Neutrophil (primary cell): ENCODE results near the gene ZC3H12D.

Experiments
- H3K27ac ChIP-seq: fragments of 200-600 bp; sonication (generic); 2 replicates; pipeline ENCODE4 v1.5.1; 2016; ENCODE audit warnings: mild to moderate bottlenecking, moderate library complexity
- H3K27me3 ChIP-seq: fragments of 200-600 bp; sonication (generic); 2 replicates; pipeline ENCODE4 v1.6.0; 2016; ENCODE audit warnings: mild to moderate bottlenecking
- H3K36me3 ChIP-seq: fragments of 200-600 bp; sonication (generic); 2 replicates; pipeline ENCODE4 v1.5.1; 2017
- H3K4me1 ChIP-seq, 2 experiments: fragments of 200-600 bp in 1 of 2; sonication (generic) in 1 of 2; 1 replicate in 1 of 2; 2 replicates in 1 of 2; pipeline versions ENCODE4 v1.5.1 to v1.6.1; 2013 to 2016; ENCODE audit warnings: low read depth in 1 of 2, low read length in 1 of 2, mild to moderate bottlenecking in 1 of 2, moderate library complexity in 1 of 2; ENCODE audit not compliant: control insufficient read depth in 1 of 2, insufficient read depth in 1 of 2
- H3K4me3 ChIP-seq, 2 experiments: fragments of 200-600 bp in 1 of 2; sonication (generic) in 1 of 2; 1 replicate in 1 of 2; 2 replicates in 1 of 2; pipeline ENCODE4 v1.5.1; 2013 to 2016; ENCODE audit warnings: low read depth in 1 of 2, low read length in 1 of 2, mild to moderate bottlenecking in 1 of 2, moderate library complexity in 1 of 2
- H3K9me3 ChIP-seq: fragments of 200-600 bp; sonication (generic); 2 replicates; pipeline ENCODE4 v1.5.1; 2016
- TF ChIP-seq, protein P1 (sequence below): fragments of 200-600 bp; sonication (generic); IDR thresholded peaks from 2 replicates; pipeline ENCODE4 v1.5.1; 2016; ENCODE audit warnings: antibody characterized with exemption

Gene ZC3H12D

DNA sequence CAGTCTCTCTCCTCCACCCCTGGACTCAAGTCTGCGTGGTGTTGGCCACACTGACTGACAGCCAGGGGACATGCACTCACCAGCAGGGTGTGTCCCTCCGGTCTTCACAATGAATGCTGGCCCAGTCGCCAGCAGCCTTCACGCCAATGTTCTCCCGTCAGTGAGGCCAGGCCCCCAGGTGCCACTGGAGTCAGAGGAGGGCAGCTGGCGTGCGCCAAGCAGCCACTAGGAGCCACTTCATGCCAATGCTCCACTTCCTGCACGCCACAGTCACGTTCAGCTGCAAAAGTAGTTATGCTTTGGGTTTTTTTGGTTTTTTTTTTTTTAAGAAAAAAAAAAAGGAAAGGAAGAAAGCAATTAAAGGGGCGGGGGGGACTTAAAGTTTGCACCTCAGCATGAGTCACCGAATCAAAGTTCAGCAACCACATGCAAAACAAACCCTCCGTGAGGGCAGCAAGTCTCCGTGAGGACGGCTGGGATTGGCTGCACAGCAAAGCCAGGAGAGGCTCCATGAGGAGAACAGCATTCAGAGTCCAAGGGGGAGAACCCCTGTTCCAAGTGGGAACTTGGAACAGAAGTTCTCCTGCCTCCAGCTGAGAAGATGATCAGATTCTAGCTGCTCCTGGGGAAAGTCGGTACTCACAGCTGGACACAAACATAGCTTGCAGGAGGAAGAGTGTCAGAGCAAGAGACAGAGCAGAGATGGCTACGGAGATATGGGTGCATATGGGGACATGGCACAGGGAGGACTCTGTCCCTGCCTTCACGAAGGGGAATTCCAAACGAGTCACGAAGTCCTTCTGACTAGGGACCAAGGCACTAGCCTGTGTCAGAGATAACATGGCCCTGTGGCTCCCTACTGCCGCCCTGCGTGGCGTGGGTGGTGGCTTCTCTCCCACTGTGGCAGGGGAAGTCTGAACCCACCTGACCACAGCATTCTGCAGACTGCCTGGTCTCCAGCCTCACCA is at the start of gene ZC3H12D:
Gene ZC3H12D (minus strand): TSS at position 282 of the 968 bp plus-strand sequence. CDS start 10,471 bp downstream, outside the sequence.
- Histone ChIP-seq H3K27me3 (no peaks in the 10 kb centered on the region), H3K9me3 (no peaks in the 10 kb centered on the region), H3K27ac (peak within 1 kb of the TSS; percentile 79), H3K36me3 (no peaks in the 10 kb centered on the region), H3K4me3 (no peak within 1 kb of the TSS), H3K4me1 (peaks cover 29 to 30% of the 10 kb centered on the region in 2 experiments)
- TF ChIP-seq, protein P1, sequence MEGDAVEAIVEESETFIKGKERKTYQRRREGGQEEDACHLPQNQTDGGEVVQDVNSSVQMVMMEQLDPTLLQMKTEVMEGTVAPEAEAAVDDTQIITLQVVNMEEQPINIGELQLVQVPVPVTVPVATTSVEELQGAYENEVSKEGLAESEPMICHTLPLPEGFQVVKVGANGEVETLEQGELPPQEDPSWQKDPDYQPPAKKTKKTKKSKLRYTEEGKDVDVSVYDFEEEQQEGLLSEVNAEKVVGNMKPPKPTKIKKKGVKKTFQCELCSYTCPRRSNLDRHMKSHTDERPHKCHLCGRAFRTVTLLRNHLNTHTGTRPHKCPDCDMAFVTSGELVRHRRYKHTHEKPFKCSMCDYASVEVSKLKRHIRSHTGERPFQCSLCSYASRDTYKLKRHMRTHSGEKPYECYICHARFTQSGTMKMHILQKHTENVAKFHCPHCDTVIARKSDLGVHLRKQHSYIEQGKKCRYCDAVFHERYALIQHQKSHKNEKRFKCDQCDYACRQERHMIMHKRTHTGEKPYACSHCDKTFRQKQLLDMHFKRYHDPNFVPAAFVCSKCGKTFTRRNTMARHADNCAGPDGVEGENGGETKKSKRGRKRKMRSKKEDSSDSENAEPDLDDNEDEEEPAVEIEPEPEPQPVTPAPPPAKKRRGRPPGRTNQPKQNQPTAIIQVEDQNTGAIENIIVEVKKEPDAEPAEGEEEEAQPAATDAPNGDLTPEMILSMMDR: no peak

DNA sequence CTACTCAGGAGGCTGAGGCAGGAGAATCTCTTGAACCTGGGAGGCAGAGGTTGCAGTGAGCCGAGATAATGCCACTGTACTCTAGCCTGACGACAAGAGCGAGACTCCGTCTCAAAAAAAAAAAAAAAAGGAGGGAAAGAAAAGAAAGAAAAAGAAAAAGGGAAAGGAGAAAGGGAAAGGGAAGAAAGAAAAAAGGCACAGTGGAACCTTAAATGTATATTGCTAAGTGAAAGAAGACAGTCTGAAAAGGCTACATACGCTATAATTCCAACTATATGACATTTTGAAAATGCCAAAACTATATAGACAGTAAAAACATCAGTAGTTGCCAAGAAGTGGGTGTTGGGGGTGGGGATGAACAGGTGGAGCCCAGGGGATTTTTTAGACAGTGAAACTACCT is 44.8 kb upstream of the ZC3H12D start:
- Histone ChIP-seq H3K27me3 (no peaks in the 10 kb centered on the region), H3K27ac (no peak overlapping the region), H3K9me3 (no peaks in the 10 kb centered on the region), H3K36me3 (peaks cover 98% of the 10 kb centered on the region), H3K4me1 (no peaks in the 10 kb centered on the region), H3K4me3 (no peak overlapping the region)
- TF ChIP-seq, protein P1: no peak

DNA sequence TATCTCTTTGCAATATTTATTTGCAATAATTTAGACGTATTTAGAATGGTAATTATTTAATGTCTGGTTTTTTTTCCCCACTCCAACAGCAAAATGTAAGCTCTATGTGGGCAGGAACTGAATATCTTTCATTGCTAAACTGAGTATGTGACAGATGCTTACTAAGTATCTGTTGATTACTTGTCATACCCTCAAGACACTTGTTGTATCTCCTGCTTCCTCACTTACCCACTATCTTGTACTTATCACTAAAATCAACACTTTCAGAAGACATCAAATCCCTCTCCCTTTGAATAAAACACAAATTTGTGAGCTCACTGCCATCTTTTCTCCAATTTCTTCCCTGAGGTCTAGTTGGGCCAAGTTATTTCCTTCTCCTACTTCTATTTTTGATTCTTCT is 30.7 kb upstream of the ZC3H12D start:
- no peaks in the 10 kb centered on the region for H3K9me3 ChIP-seq
- no peak overlapping the region for H3K27ac ChIP-seq
- no peak overlapping the region for H3K4me3 ChIP-seq
- no peaks in the 10 kb centered on the region for H3K4me1 ChIP-seq
- H3K36me3 ChIP-seq: peaks cover 64% of the 10 kb centered on the region
- TF ChIP-seq, protein P1: no peak
- no peaks in the 10 kb centered on the region for H3K27me3 ChIP-seq

DNA sequence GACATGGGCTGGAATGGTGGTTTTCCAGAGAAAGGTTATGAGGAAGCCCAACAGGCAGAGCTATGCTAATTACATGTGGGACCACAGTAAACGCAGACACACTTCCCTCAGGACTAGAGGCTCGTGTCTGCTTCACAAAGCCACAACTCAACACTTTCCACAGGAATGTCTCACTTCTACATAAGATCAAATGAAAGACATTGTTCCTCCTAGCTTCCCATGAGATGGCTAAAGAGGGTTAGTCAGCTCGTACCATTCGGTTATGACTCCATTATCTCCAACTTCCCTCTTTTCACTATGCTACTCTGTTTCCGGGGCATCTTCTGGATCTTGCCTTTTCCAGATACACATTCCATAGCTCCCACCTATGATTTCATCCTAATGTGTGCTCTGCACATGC is 29.1 kb upstream of the ZC3H12D start:
- H3K27ac ChIP-seq: no peak overlapping the region
- no peaks in the 10 kb centered on the region for H3K27me3 ChIP-seq
- no peak overlapping the region for H3K4me3 ChIP-seq
- H3K4me1 ChIP-seq: no peaks in the 10 kb centered on the region
- TF ChIP-seq, protein P1: no peak
- peaks cover 53% of the 10 kb centered on the region for H3K36me3 ChIP-seq
- no peaks in the 10 kb centered on the region for H3K9me3 ChIP-seq

DNA sequence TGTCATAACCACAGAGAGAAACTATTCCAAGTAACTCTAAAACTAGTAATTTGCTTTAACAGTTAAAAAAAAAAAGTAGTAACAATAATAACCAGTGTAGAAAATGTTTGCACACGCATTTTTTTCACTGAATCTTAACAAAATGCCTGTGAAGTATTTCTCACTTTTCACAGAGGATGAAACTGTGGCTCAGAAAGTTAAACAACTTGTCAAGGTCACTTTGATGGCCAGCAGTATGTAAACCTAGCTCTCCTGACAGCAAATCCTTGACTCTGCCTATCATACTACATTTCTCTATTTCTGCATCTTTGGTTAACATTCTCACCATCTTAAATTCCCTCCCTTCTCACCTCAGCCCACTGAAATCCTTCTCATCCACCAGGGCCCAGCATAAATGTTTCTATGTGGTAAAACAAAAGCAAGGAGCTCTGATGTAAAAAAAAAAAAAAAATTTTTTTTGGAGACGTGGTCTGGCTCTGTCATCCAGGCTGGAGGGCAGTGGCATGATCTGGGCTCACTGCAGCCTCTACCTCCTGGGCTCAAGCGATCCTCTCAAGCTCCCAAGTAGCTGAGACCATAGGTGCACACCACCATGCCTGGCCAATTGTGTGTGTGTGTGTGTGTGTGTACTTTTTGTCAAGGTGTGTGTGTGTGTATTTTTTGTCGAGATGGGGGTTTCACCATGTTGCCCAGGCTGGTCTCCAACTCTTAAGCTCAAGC is 26.1 kb upstream of the ZC3H12D start:
- Histone ChIP-seq H3K9me3 (no peaks in the 10 kb centered on the region), H3K27ac (no peak overlapping the region)
- TF ChIP-seq, protein P1: no peak

More for the DNA sequence above, 26.1 kb upstream of the ZC3H12D start:
- Histone ChIP-seq H3K4me1 (no peaks in the 10 kb centered on the region), H3K4me3 (no peak overlapping the region), H3K36me3 (peaks cover 44% of the 10 kb centered on the region), H3K27me3 (no peaks in the 10 kb centered on the region)
